HUES48 (cell line): ENCODE data around the gene TBXAS1.

Source experiments
- H3K27ac ChIP-seq: one replicate; pipeline ENCODE4 v1.7.0; 2013; ENCODE audit warnings: low read depth, low read length, inconsistent platforms
- H3K27me3 ChIP-seq: 2 replicates; pipeline ENCODE4 v1.6.1; 2013; ENCODE audit warnings: mild to moderate bottlenecking, low read length; ENCODE audit not compliant: control insufficient read depth, insufficient read depth
- H3K36me3 ChIP-seq: 2 replicates; pipeline ENCODE4 v1.6.1; 2013; ENCODE audit warnings: low read length; ENCODE audit not compliant: control insufficient read depth, insufficient read depth
- H3K4me1 ChIP-seq: 2 replicates; pipeline ENCODE4 v1.6.1; 2013; ENCODE audit warnings: mild to moderate bottlenecking, low read length; ENCODE audit not compliant: control insufficient read depth, insufficient read depth
- H3K4me3 ChIP-seq: 2 replicates; pipeline ENCODE4 v1.5.1; 2013; ENCODE audit warnings: mild to moderate bottlenecking, low read depth, low read length
- H3K9ac ChIP-seq: 2 replicates; pipeline ENCODE4 v1.6.1; 2013; ENCODE audit warnings: mild to moderate bottlenecking, low read depth, low read length, moderate library complexity
- H3K9me3 ChIP-seq: 2 replicates; pipeline ENCODE4 v1.6.1; 2013; ENCODE audit warnings: low read length; ENCODE audit not compliant: control insufficient read depth, insufficient read depth

Gene TBXAS1

DNA sequence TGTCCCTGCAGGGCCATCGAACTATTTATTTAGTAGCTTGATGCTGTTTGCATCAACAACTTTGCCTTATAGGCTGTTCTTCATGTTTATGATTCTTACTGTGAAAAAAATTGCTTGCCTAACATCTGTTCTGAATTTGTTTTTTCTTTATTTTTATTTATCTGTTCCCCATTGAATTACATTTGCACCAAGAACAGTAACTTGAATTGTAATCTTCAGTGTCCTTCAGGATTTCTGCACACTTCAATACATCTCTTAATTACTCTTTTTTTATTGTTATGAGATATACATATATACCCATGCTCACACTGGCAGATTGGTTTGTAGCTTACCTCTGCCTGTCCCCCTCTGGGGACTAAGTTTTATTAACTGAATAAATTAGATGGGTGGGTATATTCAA lies 64.4 kb downstream of the TBXAS1 start:
- no peak overlapping the region for H3K4me3 ChIP-seq
- H3K27ac ChIP-seq = no peak overlapping the region
- H3K36me3 ChIP-seq = no peaks in the 10 kb centered on the region
- H3K9ac ChIP-seq = no peak overlapping the region
- no peaks in the 10 kb centered on the region for H3K9me3 ChIP-seq
- H3K4me1 ChIP-seq = no peaks in the 10 kb centered on the region
- no peaks in the 10 kb centered on the region for H3K27me3 ChIP-seq

DNA sequence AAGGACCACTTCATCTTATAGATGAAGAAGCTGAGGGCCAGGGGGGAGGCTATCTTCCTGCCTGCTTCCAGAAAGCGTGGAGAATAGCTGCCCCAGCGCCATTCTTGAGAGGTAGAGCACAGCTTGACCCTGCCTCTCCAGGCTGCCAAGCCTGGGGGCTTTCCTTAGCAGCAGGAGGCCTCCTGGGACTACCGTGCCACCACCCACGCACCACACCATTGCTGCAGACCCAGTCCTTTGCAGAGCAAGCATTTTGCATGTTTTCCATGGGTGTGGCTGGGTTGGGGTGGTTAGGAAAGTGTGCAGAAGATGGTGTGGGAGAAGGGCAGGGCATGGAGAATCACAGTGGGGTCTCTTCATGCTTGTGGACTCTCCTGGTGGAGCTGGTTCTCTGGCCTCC lies 64.9 kb downstream of the TBXAS1 start:
- Histone ChIP-seq H3K36me3 (no peaks in the 10 kb centered on the region), H3K4me1 (no peaks in the 10 kb centered on the region), H3K9ac (no peak overlapping the region), H3K9me3 (no peaks in the 10 kb centered on the region), H3K27me3 (no peaks in the 10 kb centered on the region), H3K4me3 (no peak overlapping the region), H3K27ac (no peak overlapping the region)

DNA sequence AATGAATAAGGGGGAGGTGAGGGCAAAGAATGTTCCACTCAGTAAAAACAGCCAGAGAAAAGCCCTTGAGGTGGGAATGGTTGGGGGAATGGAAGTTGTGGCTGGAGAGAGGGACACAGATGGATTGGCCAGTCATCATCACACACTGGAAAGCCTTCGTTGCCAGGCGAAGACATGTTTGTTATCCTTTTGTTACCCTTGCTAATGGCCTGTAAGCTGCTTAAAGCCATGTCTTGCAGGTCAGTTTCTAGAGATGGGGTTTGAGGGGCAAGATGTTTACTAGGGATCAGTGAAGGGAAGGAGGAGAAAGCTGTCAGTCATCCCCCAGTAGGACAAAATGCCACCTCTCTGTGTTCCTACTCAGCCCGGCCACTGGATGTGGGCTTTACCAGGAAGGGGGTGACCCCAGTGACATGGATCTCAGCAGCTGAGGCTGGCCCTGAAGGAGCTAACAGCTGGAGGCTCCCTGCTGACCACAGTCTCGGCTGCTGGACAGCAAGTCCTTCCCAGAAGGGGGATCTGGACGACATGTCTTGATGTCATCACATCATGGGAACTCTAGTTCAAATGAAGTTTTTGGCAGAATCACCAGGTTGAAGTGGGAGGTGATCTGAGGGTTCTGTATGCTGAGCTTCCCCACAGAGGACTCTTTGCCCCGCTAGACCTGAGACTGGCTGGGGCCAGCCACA lies 66.2 kb downstream of the TBXAS1 start:
- Histone ChIP-seq H3K27ac (no peak overlapping the region), H3K36me3 (no peaks in the 10 kb centered on the region), H3K9ac (no peak overlapping the region), H3K4me1 (no peaks in the 10 kb centered on the region), H3K9me3 (no peaks in the 10 kb centered on the region), H3K4me3 (no peak overlapping the region), H3K27me3 (no peaks in the 10 kb centered on the region)

DNA sequence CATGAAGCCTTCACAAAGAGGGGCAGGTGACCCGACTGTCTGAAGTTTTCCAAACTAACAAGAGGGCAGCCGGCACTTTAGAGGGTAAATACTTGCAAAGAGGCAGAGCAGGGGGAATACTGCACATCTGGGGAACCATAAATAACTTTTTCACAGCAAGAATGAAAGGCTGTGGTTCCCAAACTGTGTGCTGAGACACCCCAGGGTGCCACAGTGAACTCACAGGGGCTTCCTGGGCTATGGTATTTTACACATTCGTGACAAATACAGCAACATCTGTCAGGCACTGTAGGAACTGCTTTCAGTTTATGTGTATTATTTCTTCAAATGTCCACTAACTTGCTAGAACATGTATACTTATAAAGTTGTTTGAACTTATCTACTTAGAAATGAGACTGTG lies 67.2 kb downstream of the TBXAS1 start:
- no peak overlapping the region for H3K4me3 ChIP-seq
- H3K4me1 ChIP-seq = no peaks in the 10 kb centered on the region
- H3K9me3 ChIP-seq = no peaks in the 10 kb centered on the region
- H3K27ac ChIP-seq = no peak overlapping the region
- H3K27me3 ChIP-seq = no peaks in the 10 kb centered on the region
- no peaks in the 10 kb centered on the region for H3K36me3 ChIP-seq
- H3K9ac ChIP-seq = no peak overlapping the region

DNA sequence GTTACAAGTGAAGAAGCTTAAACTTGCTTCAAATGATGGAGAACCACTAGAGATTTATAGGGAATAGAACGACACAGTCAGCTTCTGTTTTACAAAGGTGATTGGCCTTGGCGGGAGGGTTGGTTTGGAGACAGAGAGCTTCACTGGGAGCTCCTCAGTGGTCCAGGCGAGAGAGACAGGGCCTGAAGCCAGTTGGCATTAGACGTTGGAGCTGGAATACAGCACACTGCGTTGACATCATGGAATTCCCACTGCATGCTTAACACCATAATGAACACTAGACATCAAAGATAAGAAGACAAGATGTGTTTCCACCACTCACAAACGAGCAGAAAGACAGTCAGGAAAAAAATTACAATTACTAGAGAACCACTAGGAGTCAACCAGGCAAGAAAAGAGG lies 67.8 kb downstream of the TBXAS1 start:
- Histone ChIP-seq H3K4me1 (no peaks in the 10 kb centered on the region), H3K36me3 (no peaks in the 10 kb centered on the region), H3K27me3 (no peaks in the 10 kb centered on the region), H3K4me3 (no peak overlapping the region), H3K9ac (no peak overlapping the region), H3K9me3 (no peaks in the 10 kb centered on the region), H3K27ac (no peak overlapping the region)

DNA sequence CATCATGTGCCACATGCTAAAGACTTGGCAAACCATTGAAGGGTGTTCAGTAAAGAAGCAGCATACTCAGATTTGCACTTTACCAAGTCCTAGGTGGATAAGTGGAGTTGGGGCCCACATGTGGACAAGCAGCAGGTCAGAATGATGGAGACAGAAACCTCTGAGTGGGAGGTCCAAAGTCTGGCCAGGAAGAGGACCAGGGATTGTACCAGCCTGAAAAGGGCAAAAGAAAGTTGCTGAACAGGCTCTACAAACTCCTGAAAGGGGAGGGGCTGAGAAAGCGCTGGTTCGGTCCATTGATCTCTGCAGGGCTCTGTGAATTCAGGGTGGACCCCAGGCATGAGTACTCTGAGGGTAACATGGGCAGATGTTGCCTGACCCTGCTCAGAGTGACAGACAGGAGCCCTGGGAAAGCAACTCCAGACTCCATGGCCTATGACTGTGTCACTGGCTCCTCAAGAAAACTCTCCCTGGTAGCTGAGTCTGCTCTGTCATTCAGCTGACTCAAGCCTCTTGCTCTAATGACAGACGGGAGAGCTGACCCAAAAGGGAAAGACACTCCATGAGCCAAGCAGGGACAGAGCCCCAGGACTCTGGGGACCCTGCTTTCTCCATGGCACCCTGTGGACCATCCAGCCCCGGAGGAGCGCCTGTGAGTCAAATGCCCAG lies 68.5 kb downstream of the TBXAS1 start:
- H3K27ac ChIP-seq = no peak overlapping the region
- H3K4me1 ChIP-seq = no peaks in the 10 kb centered on the region
- no peaks in the 10 kb centered on the region for H3K36me3 ChIP-seq
- H3K9ac ChIP-seq = no peak overlapping the region
- H3K27me3 ChIP-seq = no peaks in the 10 kb centered on the region
- H3K9me3 ChIP-seq = no peaks in the 10 kb centered on the region
- H3K4me3 ChIP-seq = no peak overlapping the region

DNA sequence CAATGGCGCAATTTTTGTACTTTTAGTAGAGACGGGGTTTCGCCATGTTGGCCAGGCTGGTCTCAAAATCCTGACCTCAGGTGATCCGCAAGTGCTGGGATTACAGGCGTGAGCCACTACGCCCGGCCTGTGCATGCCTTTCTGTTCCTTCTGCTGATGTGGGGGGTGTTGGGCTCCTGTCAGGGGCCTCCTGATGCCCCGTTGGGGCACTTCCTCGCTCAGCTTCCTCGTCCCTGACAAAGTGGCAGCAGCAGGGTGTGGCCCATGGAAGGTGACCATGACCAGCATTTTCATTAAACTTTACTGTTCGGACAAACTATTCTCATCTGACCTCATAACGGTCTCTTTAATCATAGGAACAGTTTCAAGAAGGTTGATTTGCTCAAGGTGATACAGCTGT lies 69.4 kb downstream of the TBXAS1 start:
- Histone ChIP-seq H3K4me3 (no peak overlapping the region), H3K4me1 (no peaks in the 10 kb centered on the region), H3K27me3 (no peaks in the 10 kb centered on the region), H3K27ac (no peak overlapping the region), H3K9ac (no peak overlapping the region), H3K9me3 (no peaks in the 10 kb centered on the region), H3K36me3 (no peaks in the 10 kb centered on the region)

DNA sequence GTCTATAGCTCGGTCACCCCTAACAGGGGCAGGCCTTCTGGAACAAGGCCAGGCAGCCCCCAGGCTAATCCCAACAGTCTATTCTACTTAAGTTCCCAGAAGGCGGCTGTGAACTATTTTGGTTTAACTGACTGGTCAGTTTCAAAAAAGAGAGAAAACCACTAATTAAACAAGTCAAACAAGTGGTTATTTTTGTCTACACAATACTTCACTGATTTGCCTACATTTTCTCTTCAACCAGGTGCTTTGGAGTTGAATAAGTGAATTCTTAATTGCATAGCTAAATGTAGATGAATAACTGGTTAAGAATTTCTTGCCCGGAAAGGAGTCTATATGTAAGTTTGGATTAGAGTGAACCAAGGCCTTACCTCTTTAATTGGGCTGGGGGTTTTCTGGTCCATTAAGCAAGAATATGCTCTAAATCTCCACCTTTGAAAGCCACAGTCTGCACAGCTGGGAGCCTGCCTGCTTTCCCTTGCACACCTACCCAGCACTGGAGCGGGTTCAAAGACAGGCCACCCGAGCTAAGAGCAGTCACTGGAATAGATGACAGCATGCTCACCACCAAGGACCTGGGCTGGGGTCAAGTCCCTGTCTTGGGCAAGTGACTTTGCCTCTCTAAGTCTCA lies 70.4 kb downstream of the TBXAS1 start:
- Histone ChIP-seq H3K4me1 (no peaks in the 10 kb centered on the region), H3K27me3 (no peaks in the 10 kb centered on the region), H3K9ac (no peak overlapping the region), H3K4me3 (no peak overlapping the region), H3K36me3 (no peaks in the 10 kb centered on the region), H3K27ac (no peak overlapping the region), H3K9me3 (no peaks in the 10 kb centered on the region)

DNA sequence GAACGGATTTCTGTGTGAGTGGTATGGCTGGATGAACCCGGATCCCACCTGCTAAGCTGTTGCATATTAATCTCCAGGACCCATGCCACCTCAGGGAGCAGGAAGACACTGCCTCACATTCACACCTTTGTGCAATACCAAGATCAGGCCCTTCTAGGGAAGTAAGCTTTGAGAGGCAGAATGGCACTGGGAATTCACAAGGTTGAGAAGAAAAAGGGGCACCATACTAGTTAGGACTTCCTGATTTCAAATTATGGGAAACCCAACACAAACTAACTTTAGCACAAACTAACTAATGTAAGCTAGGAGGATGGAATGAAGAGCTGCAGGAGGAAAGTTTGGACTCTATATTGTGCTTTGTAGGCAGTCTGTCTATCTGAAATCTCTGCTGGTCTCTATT lies 71.3 kb downstream of the TBXAS1 start:
- no peaks in the 10 kb centered on the region for H3K4me1 ChIP-seq
- no peak overlapping the region for H3K9ac ChIP-seq
- no peaks in the 10 kb centered on the region for H3K9me3 ChIP-seq
- H3K27ac ChIP-seq = no peak overlapping the region
- H3K4me3 ChIP-seq = no peak overlapping the region
- H3K27me3 ChIP-seq = no peaks in the 10 kb centered on the region
- H3K36me3 ChIP-seq = no peaks in the 10 kb centered on the region

DNA sequence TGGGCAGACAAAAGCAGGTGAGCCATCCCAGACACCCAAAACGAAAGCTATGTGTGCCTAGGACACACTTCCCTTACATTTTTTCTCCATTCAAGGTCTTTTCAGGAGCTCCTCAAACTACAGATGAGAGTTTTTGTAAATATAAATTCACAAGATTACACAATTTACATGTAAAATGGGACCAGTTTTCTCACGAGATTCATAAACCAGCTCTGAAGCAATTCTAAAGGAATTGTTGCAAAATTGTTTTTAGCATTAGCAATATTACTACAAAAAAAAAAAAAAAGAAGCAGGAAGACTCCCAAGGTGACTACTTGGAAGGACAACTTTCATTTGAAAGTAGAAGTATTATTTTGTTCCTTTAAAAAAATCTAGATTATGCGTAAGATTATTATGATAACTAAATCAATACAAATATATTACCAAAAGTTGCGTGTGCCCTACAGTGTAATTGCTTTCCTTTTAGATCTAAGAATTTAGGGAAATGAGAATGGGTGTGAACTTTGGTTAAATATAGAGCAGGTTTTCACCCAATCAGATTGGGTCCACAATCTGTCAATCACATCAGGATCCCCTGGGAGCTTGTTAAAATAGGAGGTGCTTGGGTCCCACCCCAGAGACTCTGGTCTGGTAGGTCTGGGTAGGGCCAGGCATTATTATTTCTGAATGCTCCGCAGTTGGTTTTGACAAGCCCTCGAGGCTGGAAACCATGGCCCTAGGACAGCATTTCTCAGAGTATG lies 72.2 kb downstream of the TBXAS1 start:
- H3K4me1 ChIP-seq = no peaks in the 10 kb centered on the region
- no peak overlapping the region for H3K27ac ChIP-seq
- no peak overlapping the region for H3K4me3 ChIP-seq
- H3K36me3 ChIP-seq = no peaks in the 10 kb centered on the region
- H3K9me3 ChIP-seq = no peaks in the 10 kb centered on the region
- H3K9ac ChIP-seq = no peak overlapping the region
- H3K27me3 ChIP-seq = no peaks in the 10 kb centered on the region

DNA sequence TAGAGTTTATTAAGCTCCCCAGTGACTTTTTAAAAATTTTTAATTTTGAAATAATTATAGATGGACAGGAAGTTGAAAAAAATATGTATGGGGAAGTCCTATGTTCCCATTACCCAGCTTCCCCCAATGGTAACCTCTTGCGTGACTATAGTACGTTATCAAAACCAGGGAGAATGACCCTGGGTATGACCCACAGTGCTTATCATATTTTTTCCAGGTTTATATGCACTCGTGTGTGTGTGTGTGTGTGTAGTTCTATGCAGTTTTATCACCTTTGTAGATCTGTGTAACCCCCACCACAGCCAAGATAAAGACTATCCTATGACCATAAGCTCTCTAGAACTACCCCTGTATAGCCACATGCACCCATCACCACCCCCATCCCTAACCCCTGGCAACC lies 72.8 kb downstream of the TBXAS1 start:
- no peaks in the 10 kb centered on the region for H3K4me1 ChIP-seq

More for the DNA sequence above, 72.8 kb downstream of the TBXAS1 start:
- H3K36me3 ChIP-seq = no peaks in the 10 kb centered on the region
- H3K27ac ChIP-seq = no peak overlapping the region
- no peaks in the 10 kb centered on the region for H3K9me3 ChIP-seq
- no peak overlapping the region for H3K9ac ChIP-seq
- no peaks in the 10 kb centered on the region for H3K27me3 ChIP-seq
- H3K4me3 ChIP-seq = no peak overlapping the region
